HG03064 (cell line): ENCODE measurements around the gene LRRC70.
"Not testable (repeated sequence)": the region's sequence is repeated elsewhere in the genome, so short reads cannot be mapped to it uniquely, and the experiment has no call there.

ENCODE experiments used
- ATAC-seq: cut with Tn5 transposase; IDR thresholded peaks from one replicate; pipeline ENCODE4 v1.9.1; 2021; ENCODE audit warnings: low read depth; ENCODE audit not compliant: unreplicated experiment

Gene LRRC70, protein sequence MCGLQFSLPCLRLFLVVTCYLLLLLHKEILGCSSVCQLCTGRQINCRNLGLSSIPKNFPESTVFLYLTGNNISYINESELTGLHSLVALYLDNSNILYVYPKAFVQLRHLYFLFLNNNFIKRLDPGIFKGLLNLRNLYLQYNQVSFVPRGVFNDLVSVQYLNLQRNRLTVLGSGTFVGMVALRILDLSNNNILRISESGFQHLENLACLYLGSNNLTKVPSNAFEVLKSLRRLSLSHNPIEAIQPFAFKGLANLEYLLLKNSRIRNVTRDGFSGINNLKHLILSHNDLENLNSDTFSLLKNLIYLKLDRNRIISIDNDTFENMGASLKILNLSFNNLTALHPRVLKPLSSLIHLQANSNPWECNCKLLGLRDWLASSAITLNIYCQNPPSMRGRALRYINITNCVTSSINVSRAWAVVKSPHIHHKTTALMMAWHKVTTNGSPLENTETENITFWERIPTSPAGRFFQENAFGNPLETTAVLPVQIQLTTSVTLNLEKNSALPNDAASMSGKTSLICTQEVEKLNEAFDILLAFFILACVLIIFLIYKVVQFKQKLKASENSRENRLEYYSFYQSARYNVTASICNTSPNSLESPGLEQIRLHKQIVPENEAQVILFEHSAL

DNA sequence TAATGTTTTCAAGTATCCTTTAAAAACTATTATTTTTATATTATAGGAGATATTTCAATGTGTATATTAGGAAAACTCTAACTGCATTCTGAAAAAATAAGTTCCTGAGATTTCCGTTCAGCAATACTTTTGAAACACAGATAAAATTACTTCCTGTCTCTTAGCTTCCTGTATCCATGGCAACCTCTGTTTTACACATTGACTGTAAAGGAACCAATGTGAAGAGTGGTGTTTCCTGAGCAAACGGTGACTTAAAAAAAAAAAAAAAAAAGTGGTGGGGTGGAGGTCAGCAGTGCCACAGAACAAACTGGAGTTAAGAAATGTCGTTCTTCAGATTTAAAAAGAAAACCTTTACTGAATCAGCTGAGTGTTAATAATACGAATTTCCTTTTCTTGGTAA, at the start of gene LRRC70:
LRRC70 (plus strand) TSS at position 280 of the 400 bp plus-strand sequence. CDS start 620 bp downstream, outside the sequence.
- peak; percentile 75 for ATAC-seq

DNA sequence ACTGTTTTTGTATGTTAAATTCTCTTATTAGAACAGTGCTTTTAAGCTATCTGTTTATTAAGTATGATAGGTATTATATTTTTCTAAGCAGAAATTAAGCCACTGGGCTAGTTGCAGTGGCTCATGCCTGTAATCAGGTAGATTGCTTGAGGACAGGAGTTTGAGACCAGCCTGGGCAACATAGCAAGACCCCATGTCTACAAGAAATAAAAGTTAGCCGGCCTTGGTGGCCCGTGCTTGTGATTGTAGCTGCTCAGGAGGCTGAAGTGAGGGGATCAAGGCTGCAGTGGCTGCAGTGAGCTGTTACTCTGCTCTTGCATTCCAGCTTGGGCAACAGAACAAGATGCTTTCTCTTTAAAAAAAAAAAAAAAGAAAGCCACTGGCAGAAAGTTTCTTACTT, 45.0 kb upstream of the LRRC70 start:
- ATAC-seq, result no peak

DNA sequence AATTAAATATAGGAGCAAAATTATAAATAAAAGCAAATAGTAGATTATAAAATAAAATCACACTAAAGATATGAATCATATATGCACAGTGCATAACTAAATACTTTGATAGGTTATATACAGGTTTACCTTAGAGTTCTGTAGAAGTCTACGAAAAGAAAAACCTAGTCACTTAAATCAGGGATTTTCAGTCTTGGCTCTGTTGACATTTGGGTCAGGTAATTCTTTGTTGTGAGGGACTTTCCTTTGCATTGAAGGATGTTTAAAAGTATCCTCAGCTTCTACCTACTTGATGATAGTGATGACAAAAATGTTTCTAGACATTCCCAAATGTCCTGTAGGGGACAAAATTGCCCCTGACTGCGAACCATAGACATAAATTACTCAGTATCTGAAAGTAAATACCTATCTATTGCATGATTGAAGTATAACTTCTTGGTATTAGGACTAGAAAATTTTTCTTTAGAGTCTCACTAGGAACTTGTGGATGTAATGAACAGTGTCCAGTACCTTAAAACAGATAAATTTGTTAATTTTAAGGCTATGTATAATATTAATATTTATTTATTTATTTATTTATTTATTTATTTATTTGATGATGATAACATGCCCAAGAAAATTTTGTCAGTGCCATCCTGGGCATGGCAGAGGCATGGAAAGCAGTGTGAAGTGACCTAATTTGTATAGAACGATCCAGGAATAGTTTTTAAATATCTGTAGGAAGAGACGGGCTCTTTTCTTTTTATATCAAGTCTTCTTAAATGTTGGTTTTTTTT, 44.0 kb upstream of the LRRC70 start:
- no peak for ATAC-seq

DNA sequence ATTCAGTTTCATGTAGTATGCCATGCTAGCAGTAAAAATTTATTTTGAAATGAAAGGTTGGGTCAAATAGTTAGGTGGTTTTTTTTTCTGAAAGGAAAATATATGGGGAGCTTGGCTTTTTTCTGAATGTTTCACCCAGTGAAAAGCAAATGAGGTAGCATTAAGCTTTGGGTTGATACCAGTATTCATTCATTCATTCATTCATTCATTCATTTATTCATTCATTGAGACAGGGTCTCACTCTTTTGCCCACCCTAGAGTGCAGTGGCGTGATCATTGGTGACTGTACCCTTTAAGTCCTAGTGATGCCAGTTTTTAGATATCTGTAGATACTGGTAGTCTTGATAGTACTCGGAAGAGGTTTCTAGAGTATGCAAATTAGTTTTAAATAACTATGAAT, 42.4 kb upstream of the LRRC70 start:
- ATAC-seq, result no peak

DNA sequence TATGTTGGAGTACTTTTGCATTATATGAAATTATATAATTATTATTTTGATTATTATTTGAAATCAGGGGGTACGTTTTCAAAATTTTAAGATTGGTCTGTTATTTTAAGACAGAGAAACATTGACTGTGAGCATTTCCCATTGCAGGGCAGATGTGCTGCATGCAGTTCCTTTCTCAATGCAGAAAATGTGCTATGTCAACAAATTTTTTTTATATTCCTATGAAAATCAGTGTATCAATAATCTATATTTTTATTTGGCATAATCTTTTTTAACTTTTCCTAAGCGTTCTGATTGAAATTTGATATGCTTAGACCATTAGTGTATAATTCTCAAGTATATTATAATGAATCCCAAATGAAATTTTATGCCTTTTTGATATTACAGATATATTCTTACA, 41.8 kb upstream of the LRRC70 start:
- no peak for ATAC-seq

GRCh38 chr5:62538017-62538942, 40.3 kb upstream of the LRRC70 start:
- peak; percentile 57 for ATAC-seq

- no peak for ATAC-seq
Measured at GRCh38 chr5:62542720-62543119, 35.9 kb upstream of the LRRC70 start.

- no peak for ATAC-seq
Measured at GRCh38 chr5:62547945-62548630, 30.5 kb upstream of the LRRC70 start.

- no peak for ATAC-seq
Measured at GRCh38 chr5:62550103-62550502, 28.5 kb upstream of the LRRC70 start.

DNA sequence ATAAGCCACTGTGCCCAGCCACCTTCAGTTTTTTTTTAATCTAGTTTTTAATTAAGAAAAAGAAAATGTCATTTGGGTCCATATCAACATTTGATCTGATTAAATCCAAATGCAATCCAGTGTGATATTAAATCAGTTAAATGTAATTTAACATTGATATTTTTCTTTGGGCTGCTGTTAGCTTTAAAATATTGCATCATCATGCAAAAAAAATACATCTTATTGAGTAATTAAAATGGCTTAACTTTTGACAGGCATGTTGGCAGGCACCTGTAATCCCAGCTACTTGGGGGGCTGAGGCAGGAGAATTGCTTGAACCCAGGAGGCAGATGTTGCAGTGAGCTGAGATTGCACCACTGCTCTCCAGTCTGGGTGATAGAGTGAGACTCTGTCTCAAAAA, 22.7 kb upstream of the LRRC70 start:
- ATAC-seq, result no peak

DNA sequence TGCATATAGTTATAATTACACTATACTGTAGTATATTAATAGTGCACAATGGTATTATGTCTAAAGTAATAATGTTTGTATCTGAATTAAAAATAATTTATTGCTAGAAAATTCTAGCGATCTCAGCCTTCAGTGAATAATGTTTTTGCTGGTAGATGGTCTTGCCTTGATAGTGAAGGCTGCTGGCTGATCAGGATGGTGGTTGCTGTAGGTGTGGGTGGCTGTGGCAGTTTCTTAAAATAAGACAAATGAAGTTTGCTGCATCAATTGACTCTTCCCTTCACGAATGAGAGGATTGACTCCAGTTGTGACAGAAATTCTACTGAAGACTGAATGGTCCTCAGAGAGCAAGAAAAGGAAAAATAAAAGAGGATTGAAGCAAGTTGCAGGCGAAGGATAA, 19.7 kb upstream of the LRRC70 start:
- ATAC-seq, result no peak

DNA sequence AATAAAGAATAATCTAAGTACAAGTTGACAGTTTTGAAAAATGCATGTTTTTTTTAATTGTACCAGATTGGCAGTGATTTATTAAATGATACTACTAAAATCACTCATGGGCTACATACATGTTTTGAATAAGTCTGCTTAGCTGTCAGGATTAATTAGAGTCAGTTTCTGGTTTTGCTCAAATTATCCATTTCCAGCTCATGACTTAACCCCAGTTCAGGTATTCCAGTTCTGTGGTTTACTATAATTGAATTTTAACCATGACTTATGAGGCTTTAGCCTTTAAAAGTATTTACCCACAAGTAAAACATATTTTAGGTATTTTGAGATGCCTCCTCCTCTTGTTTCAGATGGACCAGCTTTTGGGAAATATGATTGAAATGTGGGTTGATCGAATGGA, 17.8 kb upstream of the LRRC70 start:
- no peak for ATAC-seq

- ATAC-seq, result no peak
Measured at GRCh38 chr5:62561896-62562295, 16.7 kb upstream of the LRRC70 start.

DNA sequence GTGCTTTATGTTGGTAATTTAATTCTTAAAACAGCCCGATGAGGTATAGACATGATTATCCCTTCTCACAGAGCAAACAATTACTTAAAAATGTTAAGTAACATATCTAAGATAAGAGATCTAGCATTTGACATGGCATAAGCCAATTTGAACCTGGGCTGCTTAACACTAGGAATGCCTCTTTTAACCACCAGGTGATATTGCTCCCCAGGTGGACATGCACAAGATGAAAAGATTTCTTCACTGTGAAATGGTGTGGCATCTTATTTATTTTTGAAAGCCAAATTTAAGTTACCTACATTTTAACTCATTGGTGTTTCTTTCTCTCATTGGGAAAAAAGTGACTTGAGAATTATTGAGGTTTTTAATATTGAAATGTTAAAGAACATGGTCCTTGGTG, 15.8 kb upstream of the LRRC70 start:
- no peak for ATAC-seq

- ATAC-seq, result no peak
Measured at GRCh38 chr5:62564101-62564500, 14.5 kb upstream of the LRRC70 start.

GRCh38 chr5:62565740-62566139, 12.9 kb upstream of the LRRC70 start:
- not testable (repeated sequence) for ATAC-seq

DNA sequence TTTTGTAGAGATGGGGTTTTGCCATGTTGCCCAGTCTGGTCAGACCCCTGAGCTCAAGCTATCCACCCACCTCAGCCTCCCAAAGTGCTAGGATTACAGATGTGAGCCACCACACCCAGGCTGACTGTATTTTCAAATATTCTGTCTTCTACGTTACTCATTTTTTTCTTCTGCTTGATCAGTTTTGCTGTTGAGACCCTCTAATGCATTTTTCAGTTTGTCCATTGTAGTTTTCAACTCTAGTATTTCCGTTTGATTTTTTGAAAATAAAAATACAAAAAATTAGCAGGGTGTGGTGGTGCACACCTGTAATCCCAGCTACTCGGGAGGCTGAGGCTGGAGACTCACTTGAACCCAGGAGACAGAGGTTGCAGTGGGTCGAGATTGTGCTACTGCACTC, 10.5 kb upstream of the LRRC70 start:
- no peak for ATAC-seq

DNA sequence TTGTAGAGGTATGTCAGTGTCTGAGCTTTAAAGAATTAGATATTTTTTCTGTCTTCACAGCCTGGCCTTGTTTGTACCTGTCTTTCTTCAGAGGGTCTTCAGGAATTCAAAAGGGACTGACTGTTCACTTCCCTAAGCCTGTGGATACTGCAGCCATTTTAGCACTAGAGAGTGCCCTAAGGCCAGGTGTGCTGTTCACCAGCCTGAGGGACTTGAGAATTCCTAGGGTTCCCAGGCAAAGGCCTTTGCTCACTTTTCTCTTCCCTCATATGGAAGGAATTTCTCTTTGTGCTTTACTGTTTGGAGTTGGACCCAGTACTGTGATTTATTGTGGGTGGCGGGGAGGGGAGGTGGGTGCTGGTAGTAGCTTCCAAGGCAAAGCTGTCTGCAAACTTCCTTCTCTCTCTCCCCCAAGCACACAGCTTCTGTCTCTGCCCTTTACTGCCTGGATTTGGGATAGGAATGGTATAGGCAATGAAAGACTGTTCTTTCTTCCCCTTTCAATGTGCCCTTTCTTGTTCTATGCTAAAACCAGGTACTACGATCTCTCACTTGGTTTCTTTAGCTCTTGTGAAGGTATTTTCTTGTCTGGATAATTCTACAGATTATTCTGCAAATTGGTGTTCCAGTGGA, 9.7 kb upstream of the LRRC70 start:
- no peak for ATAC-seq

DNA sequence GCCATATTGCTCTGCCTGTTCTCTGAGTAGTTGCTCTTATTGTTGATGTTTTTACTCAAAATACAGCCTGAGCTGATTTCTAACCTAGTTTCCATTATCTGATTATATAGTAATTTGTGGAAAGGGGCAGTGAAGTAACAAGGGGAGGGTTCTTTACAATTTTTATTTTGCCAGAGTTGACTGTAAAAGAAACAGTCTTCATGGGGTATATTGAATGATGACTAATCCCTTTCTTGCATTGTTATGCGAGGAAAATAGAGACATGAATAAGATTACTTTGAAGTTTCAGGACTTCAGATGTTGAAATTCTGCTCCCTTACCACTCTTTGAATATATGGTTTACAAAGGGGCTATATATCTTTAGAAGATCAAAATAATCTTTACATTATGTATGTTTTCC, 9.1 kb upstream of the LRRC70 start:
- no peak for ATAC-seq
